Frontal cortex (tissue), 4 donors: ENCODE results near the gene ANXA6. TPM values are rescaled to one million over a fixed set of nuclear protein-coding genes. Genes with fewer than 3 reads are reported as not detected.

Experiments used
- DNase-seq, 2 donors: peaks; one replicate each; pipeline ENCODE4 v3.0.0; 2012; ENCODE audit warnings: low spot score in 2 of 2
- FAIRE-seq: peaks from 2 replicates; lab custom pipeline; 2012; peaks lifted over from hg19 to GRCh38; lab: Jason Lieb, UNC
- total RNA-seq: library from RNA; depleted of rRNA; stranded (reverse); fragments of >200 nt; gene quantifications from one replicate; pipeline ENCODE4 v1.2.3, GENCODE V29; 2014
- donor health status: control.
- donor health status: control.
- donor health status: control.

The ANXA6 gene
- total RNA-seq, 1 donor from 2014 or later = 48.9 TPM

DNA sequence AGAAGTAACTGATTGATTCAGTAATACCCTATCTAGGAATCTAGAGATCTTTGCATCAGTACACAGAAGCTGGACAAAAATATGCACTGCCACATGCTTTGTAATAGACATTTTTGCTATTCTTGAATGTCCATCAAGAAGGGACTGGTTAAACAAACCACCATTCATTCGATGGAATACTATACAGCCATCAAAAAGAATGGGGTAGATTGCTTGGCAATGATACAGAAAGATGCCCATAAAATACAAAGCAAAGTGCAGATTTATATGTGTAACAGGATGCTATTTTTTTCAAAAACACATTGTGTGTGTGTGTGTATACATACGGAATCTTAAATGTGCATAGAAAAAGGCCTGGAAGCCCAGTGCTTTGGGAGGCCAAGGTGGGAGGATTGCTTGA lies 84.3 kb downstream of the ANXA6 start:
- no peak for DNase-seq
- no peak for FAIRE-seq

DNA sequence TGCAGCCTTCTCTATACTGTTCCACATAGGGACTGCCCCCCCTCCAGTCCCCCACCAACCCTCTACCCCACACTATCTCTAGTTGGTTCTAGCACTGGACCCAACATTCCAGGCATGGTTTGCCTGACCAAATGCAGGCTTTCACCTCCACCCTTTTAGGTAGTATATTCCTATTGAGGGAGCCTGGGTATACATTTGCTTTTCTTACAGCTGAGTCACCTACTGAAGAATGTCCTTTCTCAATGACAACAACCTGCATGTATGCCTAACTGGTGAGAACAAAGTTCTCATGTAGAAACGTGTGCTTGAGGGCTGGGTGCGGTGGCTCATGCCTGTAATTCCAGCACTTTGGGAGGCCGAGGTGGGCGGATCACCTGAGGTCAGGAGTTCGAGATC lies 85.0 kb downstream of the ANXA6 start:
- no peak for FAIRE-seq
- DNase-seq = no peak

GRCh38 chr5:151071848-151072629 lies 85.5 kb downstream of the ANXA6 start:
- no peak for DNase-seq
- no peak for FAIRE-seq

DNA sequence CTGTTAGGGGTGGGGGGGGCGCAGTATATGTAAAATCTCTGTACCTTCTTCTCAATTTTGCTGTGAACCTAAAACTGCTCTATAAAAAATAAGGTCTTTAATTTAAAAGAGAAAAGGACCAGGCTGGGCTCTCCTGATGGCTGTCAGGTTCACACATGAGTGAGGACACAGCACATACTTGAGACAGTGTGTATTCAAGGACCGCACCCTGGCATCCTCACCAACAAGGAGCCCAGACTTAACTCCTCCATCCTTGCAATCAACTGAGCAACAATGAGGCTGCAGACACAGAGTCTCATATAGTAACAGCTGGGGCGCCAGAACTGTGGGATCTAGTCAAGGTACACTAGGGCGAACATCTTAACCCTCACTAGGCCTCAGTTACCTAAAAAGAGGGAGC lies 86.6 kb downstream of the ANXA6 start:
- DNase-seq (no peak), FAIRE-seq (no peak)

DNA sequence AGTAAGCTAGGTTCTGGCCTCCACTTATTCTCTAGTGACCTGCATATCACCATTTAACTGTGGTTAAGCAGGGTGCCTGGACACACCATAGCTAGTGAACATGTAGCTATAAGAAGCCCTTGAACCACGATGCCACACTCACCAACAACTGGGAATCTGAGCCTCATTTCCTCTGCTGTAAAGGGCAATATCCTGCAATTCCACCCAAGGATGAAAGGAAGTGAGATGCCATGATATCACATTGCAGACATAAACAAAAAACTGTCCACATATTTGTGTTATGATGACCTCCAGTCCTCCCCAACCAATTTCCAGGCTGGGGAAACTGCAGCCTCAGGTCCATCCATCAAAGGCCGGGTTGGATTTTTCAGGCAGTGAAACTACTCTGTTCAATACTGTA lies 87.1 kb downstream of the ANXA6 start:
- FAIRE-seq (no peak), DNase-seq (no peak)

- no peak for DNase-seq
- FAIRE-seq = no peak
Observed at GRCh38 chr5:151068433-151069197, 89.0 kb downstream of the ANXA6 start.

DNA sequence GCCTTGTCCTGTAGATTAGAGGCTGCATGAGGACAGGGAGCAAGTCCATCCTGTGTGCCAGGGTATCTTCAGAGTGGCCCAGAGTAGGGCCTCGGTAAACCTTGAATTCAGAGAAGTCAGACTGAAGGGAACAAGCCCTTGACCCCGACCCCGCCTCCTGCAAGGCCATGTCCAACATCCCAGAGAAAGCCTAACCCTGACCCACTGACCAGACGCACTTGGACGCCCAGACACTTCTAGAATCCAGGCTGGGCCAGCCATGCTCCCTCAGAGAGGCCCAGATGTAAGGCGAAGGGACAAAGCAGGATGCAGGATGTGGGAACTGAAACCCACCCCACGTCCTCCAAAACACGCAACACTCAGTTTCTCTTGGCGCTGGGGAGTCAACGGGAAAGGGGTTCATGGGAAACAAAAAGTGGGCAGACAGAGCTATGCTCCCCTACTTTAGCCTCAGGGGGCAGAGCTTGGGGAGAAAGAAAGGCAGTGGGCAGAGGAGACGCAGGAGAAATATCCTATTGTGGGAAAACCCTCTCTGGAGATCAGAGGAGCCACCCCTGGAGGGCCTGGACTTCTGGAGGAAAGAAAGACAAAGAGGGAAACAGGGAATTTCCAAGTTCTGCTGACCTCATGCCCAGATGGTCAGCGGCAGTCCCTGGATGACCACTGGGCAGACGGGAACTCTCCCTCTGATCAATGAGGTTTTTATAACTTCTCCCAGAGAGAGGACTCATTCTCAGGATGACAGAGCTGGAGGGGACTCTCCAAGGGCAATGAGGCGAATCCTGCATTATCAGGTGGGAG lies 89.7 kb downstream of the ANXA6 start:
- no peak for FAIRE-seq

DNA sequence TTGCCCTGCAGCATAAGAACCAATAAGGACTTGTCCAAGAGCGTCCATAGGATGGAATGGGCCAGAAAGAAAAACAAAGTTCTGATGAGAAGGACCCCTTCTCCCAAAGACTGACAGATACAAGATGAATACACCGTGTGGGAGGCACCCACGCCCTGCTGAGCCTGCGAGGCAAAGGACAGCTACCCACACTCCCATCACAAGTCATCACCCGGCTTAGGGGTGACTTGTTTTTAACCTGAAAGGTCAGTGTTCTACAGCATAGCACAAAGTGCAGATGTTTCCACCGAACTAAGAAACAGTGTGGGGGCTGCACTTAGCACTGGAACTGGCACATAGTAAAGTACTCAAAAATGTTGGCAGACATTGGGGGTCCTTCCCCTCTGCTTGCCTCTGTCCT lies 90.7 kb downstream of the ANXA6 start:
- DNase-seq (no peak), FAIRE-seq (no peak)

More for the DNA sequence above, 89.7 kb downstream of the ANXA6 start:
- DNase-seq = no peak

- no peak for DNase-seq
Observed at GRCh38 chr5:151065609-151066008, 92.0 kb downstream of the ANXA6 start.

DNA sequence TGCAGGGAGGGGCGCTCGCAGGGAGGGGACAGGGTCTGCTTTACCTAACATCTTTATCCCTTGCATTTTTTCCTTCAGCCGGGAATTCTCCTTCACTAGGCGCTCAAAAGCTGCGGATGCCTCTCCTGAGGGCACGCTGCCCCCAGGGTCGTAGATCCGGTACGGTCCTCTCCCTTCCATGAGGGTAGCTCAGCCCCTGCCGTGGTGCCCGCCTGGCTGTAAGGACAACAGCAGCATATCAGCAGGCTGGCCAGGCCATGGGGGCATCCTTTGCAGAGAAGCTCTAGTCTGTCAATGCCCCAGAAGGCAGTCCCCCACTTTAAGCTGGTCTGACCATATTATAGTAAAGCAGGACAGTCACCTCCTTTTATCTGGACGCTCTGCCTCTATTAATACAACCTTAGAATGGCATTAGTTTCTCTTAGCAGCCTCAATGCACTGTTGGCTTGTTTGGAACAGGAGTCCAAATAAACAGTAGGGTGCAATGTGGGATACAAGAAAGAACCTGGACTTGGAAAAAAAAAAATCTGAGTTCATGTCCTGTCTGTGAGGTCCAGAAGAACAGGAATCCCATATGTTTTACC lies 92.6 kb downstream of the ANXA6 start:
- FAIRE-seq (no peak), DNase-seq (no peak)

More at GRCh38 chr5:151065609-151066008, 92.0 kb downstream of the ANXA6 start:
- FAIRE-seq = no peak

- FAIRE-seq (no peak), DNase-seq (peak in 1 of 2 donors; percentile 66)
Observed at GRCh38 chr5:151063142-151063989, 94.2 kb downstream of the ANXA6 start.

GRCh38 chr5:151062405-151063141 lies 95.0 kb downstream of the ANXA6 start:
- DNase-seq (no peak), FAIRE-seq (no peak)

DNA sequence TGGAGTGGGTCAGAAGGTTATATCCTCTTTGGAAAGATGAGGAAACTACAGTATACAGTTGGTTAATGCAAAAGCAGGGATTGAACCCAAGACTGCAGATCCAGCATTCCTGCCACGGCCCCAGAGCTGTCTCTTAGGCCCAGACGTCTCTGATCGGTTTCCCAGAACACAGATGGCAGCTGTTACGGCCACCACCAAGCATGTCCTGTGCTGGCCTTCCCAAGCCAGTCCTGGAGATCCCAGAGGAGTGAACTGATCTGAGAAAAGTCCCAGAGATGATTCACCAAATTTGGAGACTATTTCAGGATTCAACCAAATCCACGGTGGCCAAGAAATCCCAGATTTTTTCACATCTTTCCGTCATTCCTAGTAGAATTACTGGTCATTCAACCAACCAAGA lies 96.8 kb downstream of the ANXA6 start:
- FAIRE-seq (no peak), DNase-seq (no peak)

GRCh38 chr5:151058891-151059489 lies 98.6 kb downstream of the ANXA6 start:
- DNase-seq (no peak), FAIRE-seq (no peak)

- no peak for FAIRE-seq
Observed at GRCh38 chr5:151058301-151058700, 99.3 kb downstream of the ANXA6 start.

DNA sequence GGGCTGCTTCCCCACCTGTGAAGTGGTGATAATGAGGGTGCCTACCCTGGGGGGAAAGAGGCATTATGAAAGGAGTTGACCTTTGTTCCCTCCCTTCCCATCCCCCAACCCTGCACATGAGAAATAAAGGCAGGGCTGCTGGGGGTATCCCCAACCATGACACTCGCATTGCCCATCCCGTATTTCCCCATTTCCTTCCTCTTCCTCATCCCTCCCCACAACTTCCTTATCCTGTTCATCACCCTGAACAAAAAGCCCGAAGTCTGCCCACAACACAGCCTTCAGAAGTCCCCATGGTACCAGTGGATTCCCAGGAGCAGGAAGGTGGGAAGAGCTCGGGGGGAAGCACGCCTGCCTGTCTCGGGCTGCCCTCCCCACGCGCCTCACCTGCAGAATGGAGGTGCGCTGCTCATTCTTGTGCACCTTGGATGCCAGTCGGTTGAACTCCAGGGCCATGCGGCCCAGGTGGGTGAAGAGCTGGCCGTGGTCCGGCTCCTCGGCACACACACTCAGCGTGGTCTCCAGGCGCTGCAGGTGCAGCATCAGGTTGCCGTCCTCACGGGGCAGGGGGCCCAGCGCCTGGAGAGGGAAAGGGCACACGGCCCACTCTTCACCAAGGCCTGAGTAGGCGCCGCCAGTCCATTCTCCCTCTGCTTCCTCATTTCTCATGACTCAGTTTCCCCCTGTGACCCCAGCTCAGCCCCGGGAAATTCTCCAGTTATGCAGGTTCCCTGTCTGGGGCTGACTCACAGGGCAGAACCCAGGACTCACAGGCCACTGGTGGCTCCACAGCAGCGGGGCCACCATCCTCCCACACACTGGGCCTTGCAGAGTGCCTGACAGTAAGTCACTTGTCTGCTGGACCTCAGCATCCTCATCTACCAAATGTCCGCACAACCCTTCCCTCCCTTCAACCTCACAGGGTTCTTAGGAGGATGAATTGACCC lies 100.9 kb downstream of the ANXA6 start:
- DNase-seq = no peak

More at GRCh38 chr5:151058301-151058700, 99.3 kb downstream of the ANXA6 start:
- DNase-seq = no peak

GRCh38 chr5:151055336-151055735 lies 102.2 kb downstream of the ANXA6 start:
- FAIRE-seq (no peak), DNase-seq (no peak)

More for the DNA sequence above, 100.9 kb downstream of the ANXA6 start:
- no peak for FAIRE-seq
